Activated CD8-positive, alpha-beta memory T cell treated with anti-CD3 and anti-CD28 coated beads, Interleukin-2, amount 10 ng/mL, durations not matched to agents 7 days and 5 days (primary cell): ENCODE results near the gene LMBRD2. TPM values are rescaled to one million over a fixed set of nuclear protein-coding genes. Genes with fewer than 3 reads are reported as not detected.
A peak's percentile ranks its signal among the peaks of the same experiment; 100 is the strongest.

Experiments used
- ATAC-seq: fragments of 150-1000 bp; cut with Tn5 transposase; one replicate; pipeline ENCODE4 v1.10.0; 2021; ENCODE audit warnings: moderate library complexity
- CTCF ChIA-PET: fragments of 350-600 bp; sonication (Branson Sonifier 250); formaldehyde crosslinking; loops from one replicate; lab custom pipeline; 2021; ENCODE audit warnings: antibody characterized with exemption; lab: Charles Lee
- DNase-seq: peaks from one replicate; pipeline ENCODE4 v3.0.0-alpha.2; 2020
- H3K27ac Mint-ChIP-seq: one replicate; pipeline ENCODE4 v1.8.0; 2021; ENCODE audit warnings: mild to moderate bottlenecking, mixed read lengths
- H3K27me3 Mint-ChIP-seq: one replicate; pipeline ENCODE4 v1.8.0; 2021; ENCODE audit warnings: mixed read lengths
- H3K36me3 Mint-ChIP-seq: one replicate; pipeline ENCODE4 v1.8.0; 2021; ENCODE audit warnings: mild to moderate bottlenecking, mixed read lengths
- H3K4me1 Mint-ChIP-seq: one replicate; pipeline ENCODE4 v1.8.0; 2021; ENCODE audit warnings: mixed read lengths
- H3K4me3 Mint-ChIP-seq: one replicate; pipeline ENCODE4 v1.8.0; 2021; ENCODE audit warnings: mild to moderate bottlenecking, moderate library complexity, mixed read lengths
- H3K9me3 Mint-ChIP-seq: one replicate; pipeline ENCODE4 v1.8.0; 2022; ENCODE audit warnings: low read depth, mixed read lengths
- total RNA-seq, 2 experiments: library from RNA; stranded (reverse); gene quantifications; one replicate each; pipeline ENCODE4 v1.2.3, GENCODE V29; 2021

LMBRD2 gene
- total RNA-seq, 2 experiments from 2014 or later = 13.9 to 15.1 TPM

GRCh38 chr5:36177154-36177553 is 25.5 kb upstream of the LMBRD2 start:
- Mint-ChIP-seq H3K27me3 (no peaks in the 10 kb centered on the region), H3K36me3 (peaks cover 67% of the 10 kb centered on the region), H3K4me1 (peaks cover 12% of the 10 kb centered on the region), H3K9me3 (no peaks in the 10 kb centered on the region), H3K4me3 (no peak overlapping the region), H3K27ac (no peak overlapping the region)
- no peak for ATAC-seq
- DNase-seq = no peak
- CTCF ChIA-PET = interaction anchor here (1.1 to 1.7 kb wide), 3 partner anchors 26 to 98 kb away, joined by 3 to 7 read pairs (median 4); partner anchors contain the start of gene LMBRD2

DNA sequence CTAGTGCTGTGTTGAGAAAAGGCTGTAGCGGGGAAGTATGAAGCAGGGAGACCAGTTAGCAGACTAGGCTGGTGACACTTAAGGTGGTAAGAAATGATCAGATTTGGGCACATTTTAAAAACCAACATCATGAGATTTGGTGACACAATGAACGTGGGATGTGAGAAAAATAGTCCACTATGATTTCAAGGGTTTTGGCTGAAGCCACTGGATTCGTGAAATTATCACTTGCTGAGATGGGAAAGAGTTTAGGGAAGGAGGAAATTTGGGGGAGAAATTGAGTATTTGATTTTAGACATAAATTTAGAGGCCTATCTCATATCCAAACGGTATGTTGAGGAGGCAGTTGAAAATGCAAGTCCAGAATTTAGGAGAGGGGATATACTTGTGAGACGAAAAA is 23.4 kb upstream of the LMBRD2 start:
- CTCF ChIA-PET = no interaction called here
- Mint-ChIP-seq H3K9me3 (no peaks in the 10 kb centered on the region), H3K4me1 (peaks cover 12% of the 10 kb centered on the region), H3K27ac (peak overlapping the region; percentile 4), H3K36me3 (peaks cover 69% of the 10 kb centered on the region), H3K27me3 (no peaks in the 10 kb centered on the region), H3K4me3 (no peak overlapping the region)
- ATAC-seq (no peak), DNase-seq (no peak)

DNA sequence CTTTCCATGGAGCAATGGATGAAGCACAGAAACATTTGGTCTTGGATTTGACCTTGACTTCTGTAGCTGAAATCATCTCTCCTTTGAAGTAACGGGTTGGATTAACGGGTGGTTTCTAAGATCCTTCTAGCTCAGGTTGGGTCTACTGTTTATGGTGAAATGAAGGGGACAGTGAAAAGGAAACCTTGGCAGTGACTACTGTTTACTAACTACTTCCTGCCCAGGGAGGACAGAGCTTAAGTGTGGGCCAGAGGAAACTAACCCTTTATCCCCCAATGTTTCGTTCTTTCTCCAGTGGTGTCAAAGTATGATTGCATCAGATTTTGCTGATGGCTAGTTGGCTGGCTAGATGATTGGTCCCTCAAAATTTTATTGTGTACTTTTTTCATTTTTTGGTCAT is 22.4 kb upstream of the LMBRD2 start:
- no peak overlapping the region for H3K27ac Mint-ChIP-seq
- CTCF ChIA-PET = interaction anchor here (0.7 kb wide), 1 partner anchor 95 kb away, joined by 3 read pairs; no protein-coding TSS in a partner anchor
- peaks cover 69% of the 10 kb centered on the region for H3K36me3 Mint-ChIP-seq
- no peaks in the 10 kb centered on the region for H3K9me3 Mint-ChIP-seq
- peaks cover 12% of the 10 kb centered on the region for H3K4me1 Mint-ChIP-seq
- no peaks in the 10 kb centered on the region for H3K27me3 Mint-ChIP-seq
- H3K4me3 Mint-ChIP-seq = no peak overlapping the region
- ATAC-seq (no peak), DNase-seq (no peak)

GRCh38 chr5:36173426-36173825 is 21.7 kb upstream of the LMBRD2 start:
- peaks cover 70% of the 10 kb centered on the region for H3K36me3 Mint-ChIP-seq
- no peak for ATAC-seq
- H3K4me1 Mint-ChIP-seq = peaks cover 16% of the 10 kb centered on the region
- no peak overlapping the region for H3K4me3 Mint-ChIP-seq
- no peak for DNase-seq
- H3K9me3 Mint-ChIP-seq = no peaks in the 10 kb centered on the region
- CTCF ChIA-PET = interaction anchor here (0.7 kb wide), 1 partner anchor 94 kb away, joined by 3 read pairs; no protein-coding TSS in a partner anchor
- H3K27me3 Mint-ChIP-seq = no peaks in the 10 kb centered on the region
- H3K27ac Mint-ChIP-seq = no peak overlapping the region

DNA sequence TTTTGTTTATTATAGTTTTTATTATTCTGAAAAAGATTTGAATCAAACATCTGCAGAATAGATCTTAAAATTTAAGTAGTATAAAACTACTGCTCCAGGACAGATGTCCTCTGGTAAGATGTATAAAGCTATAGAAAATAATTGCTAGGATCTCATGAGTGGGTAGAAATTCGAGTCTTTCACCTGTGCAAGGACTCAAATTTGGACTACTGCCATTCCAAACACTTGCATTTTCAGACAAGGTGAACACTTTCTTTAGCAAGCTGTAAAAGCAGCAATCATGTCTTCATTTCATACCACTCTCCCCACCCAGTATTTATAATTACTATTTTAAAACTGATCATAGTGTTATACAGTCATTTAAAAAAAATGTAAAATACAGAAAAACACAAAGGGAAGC is 20.9 kb upstream of the LMBRD2 start:
- Mint-ChIP-seq H3K27me3 (no peaks in the 10 kb centered on the region), H3K4me3 (no peak overlapping the region), H3K27ac (no peak overlapping the region), H3K9me3 (no peaks in the 10 kb centered on the region), H3K4me1 (peaks cover 23% of the 10 kb centered on the region), H3K36me3 (peaks cover 72% of the 10 kb centered on the region)
- CTCF ChIA-PET = no interaction called here
- ATAC-seq (no peak), DNase-seq (no peak)

DNA sequence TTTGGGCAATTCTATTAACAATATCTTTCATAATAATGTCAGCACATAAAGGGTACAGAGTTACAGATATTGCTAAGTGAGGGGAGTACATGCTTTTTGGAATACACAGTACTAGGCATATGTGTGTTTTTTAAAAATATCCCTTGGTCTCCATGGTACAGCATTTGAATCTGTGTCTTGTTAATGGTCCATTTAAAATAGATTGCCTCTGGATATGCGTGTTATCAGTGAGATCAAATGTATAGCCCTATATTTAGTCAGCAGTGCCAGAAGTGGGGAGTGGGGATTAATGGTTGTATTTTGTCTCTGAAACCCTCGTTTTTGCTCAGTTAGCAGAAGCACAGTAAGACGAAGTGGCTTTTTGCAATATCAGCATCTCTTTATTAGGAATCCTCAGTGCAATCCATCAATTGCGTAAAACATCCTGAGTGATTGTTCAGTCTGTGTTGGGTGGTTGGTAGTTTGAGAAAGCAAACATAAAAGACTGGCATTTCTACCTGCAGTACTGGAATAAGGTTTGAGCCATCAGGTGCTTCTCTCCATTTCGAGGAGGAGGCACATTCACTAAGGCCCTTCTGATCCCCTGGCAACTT is 19.2 kb upstream of the LMBRD2 start:
- CTCF ChIA-PET = no interaction called here
- H3K27ac Mint-ChIP-seq = no peak overlapping the region

GRCh38 chr5:36168737-36169136 is 17.1 kb upstream of the LMBRD2 start:
- no peaks in the 10 kb centered on the region for H3K9me3 Mint-ChIP-seq
- H3K27me3 Mint-ChIP-seq = no peaks in the 10 kb centered on the region
- CTCF ChIA-PET = no interaction called here
- ATAC-seq (no peak), DNase-seq (no peak)
- peaks cover 14% of the 10 kb centered on the region for H3K4me1 Mint-ChIP-seq
- no peak overlapping the region for H3K4me3 Mint-ChIP-seq
- peaks cover 67% of the 10 kb centered on the region for H3K36me3 Mint-ChIP-seq
- no peak overlapping the region for H3K27ac Mint-ChIP-seq

More for the DNA sequence above, 19.2 kb upstream of the LMBRD2 start:
- H3K4me3 Mint-ChIP-seq = no peak overlapping the region
- H3K4me1 Mint-ChIP-seq = peaks cover 17% of the 10 kb centered on the region
- no peaks in the 10 kb centered on the region for H3K27me3 Mint-ChIP-seq
- ATAC-seq (no peak), DNase-seq (no peak)
- H3K9me3 Mint-ChIP-seq = no peaks in the 10 kb centered on the region
- peaks cover 77% of the 10 kb centered on the region for H3K36me3 Mint-ChIP-seq

DNA sequence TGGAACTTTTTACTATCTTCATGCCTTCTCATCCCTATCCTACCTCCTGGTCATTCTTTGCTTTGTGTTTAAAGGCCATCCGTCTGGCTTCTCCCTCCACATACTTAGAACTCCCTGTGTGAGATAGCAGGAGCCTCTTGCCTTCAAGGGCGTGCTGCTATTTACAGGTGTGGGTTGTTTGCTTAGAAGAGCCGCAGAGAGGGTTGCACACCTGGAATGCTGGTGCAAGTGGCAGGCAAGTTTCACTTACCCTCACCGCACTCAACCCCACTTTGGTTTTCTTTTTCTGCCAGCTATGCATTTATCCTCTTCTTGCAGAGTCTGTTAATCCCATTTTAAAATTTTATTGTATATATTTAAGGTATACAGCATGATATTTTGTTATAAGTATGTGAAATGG is 12.8 kb upstream of the LMBRD2 start:
- no peaks in the 10 kb centered on the region for H3K27me3 Mint-ChIP-seq
- peaks cover 64% of the 10 kb centered on the region for H3K36me3 Mint-ChIP-seq
- H3K4me3 Mint-ChIP-seq = no peak overlapping the region
- CTCF ChIA-PET = no interaction called here
- no peaks in the 10 kb centered on the region for H3K9me3 Mint-ChIP-seq
- DNase-seq = no peak
- ATAC-seq = no peak
- peaks cover 32% of the 10 kb centered on the region for H3K4me1 Mint-ChIP-seq
- H3K27ac Mint-ChIP-seq = no peak overlapping the region

- H3K36me3 Mint-ChIP-seq = peaks cover 62% of the 10 kb centered on the region
- CTCF ChIA-PET = no interaction called here
- DNase-seq = no peak
- H3K4me3 Mint-ChIP-seq = no peak overlapping the region
- no peaks in the 10 kb centered on the region for H3K9me3 Mint-ChIP-seq
- ATAC-seq = no peak
- H3K27ac Mint-ChIP-seq = no peak overlapping the region
- no peaks in the 10 kb centered on the region for H3K27me3 Mint-ChIP-seq
- H3K4me1 Mint-ChIP-seq = peaks cover 28% of the 10 kb centered on the region
Measured at GRCh38 chr5:36162810-36163486, 11.3 kb upstream of the LMBRD2 start.

GRCh38 chr5:36161361-36161760 is 9.7 kb upstream of the LMBRD2 start:
- H3K4me3 Mint-ChIP-seq = no peak overlapping the region
- H3K27ac Mint-ChIP-seq = no peak overlapping the region
- CTCF ChIA-PET = no interaction called here
- H3K9me3 Mint-ChIP-seq = no peaks in the 10 kb centered on the region
- H3K36me3 Mint-ChIP-seq = peaks cover 63% of the 10 kb centered on the region
- DNase-seq (no peak), ATAC-seq (no peak)
- no peaks in the 10 kb centered on the region for H3K27me3 Mint-ChIP-seq
- peaks cover 32% of the 10 kb centered on the region for H3K4me1 Mint-ChIP-seq

DNA sequence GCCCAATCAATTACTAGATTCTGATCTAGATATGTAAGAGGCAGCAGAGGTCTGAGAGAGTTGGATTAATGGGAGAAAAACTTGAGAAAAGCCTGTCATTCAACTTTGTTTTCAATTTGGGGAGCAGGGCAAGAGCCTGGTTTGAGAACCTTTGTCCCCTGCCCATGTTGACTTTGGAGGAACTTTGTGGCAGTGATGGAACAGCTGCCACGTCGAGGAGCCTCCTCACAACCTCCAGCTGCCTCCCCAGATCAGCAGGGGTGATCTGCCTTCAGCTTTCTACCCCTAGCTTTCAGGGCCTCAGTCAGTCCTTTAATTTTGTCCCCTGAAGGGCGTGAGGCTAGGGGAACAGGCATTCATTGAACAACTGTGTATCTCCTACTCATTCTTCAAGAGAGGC is 8.9 kb upstream of the LMBRD2 start:
- Mint-ChIP-seq H3K4me1 (peaks cover 36% of the 10 kb centered on the region), H3K4me3 (no peak overlapping the region), H3K27ac (no peak overlapping the region), H3K36me3 (peaks cover 64% of the 10 kb centered on the region), H3K9me3 (no peaks in the 10 kb centered on the region), H3K27me3 (no peaks in the 10 kb centered on the region)
- CTCF ChIA-PET = interaction anchor here (1.6 kb wide), 1 partner anchor 9 kb away, joined by 4 read pairs; the partner anchor contains the start of genes LMBRD2 and SKP2
- ATAC-seq (no peak), DNase-seq (no peak)

DNA sequence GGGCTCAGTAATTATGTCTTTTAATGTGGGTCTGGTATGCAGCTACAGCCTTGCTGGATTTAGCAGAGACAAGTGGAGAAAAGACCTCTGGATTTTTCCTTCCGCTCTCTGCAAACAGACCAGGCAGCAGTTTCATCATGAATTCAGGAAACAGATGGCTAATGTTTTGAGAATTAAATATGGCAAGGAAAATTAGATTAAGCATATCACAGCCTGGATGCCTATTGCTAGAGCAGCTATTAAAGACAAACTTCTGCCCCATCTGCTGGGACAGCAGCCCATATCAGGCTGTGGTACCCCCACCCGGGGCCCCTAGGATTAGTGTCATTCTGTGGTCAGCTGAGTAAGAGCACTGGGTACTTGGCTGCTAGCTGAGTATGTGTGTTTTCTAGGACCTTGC is 6.5 kb upstream of the LMBRD2 start:
- CTCF ChIA-PET = no interaction called here
- Mint-ChIP-seq H3K4me3 (no peak overlapping the region), H3K9me3 (no peaks in the 10 kb centered on the region), H3K36me3 (peaks cover 69% of the 10 kb centered on the region), H3K4me1 (peaks cover 49% of the 10 kb centered on the region), H3K27me3 (no peaks in the 10 kb centered on the region), H3K27ac (no peak overlapping the region)
- no peak for ATAC-seq
- DNase-seq = no peak

DNA sequence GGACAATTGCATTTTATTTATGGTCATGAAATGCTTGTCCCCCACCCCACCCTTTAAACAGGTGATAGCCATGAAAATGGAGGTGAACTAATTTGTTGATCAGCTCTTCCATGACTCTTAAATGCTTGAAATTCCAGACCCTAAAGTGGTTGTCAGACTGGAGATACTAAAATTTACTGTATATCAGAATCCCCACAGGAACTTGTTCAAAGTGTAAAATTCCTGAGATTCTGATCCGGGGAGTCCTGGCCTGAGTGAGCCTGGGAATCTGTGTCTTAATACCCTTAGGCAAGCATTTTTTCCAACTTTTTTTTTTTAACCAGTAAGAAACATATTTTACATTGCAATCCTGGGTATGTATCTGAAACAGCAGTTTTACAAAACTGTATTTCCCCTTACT is 4.9 kb upstream of the LMBRD2 start:
- Mint-ChIP-seq H3K36me3 (peaks cover 64% of the 10 kb centered on the region), H3K9me3 (no peaks in the 10 kb centered on the region), H3K27ac (no peak overlapping the region), H3K4me1 (peaks cover 53% of the 10 kb centered on the region), H3K4me3 (no peak overlapping the region), H3K27me3 (no peaks in the 10 kb centered on the region)
- CTCF ChIA-PET = no interaction called here
- DNase-seq (no peak), ATAC-seq (no peak)

- ATAC-seq = no peak
- Mint-ChIP-seq H3K36me3 (peaks cover 59% of the 10 kb centered on the region), H3K4me1 (peaks cover 49% of the 10 kb centered on the region), H3K27ac (no peak overlapping the region), H3K27me3 (no peaks in the 10 kb centered on the region), H3K4me3 (no peak overlapping the region), H3K9me3 (no peaks in the 10 kb centered on the region)
- DNase-seq = no peak
- CTCF ChIA-PET = no interaction called here
Measured at GRCh38 chr5:36156121-36156601, 4.5 kb upstream of the LMBRD2 start.
